Measurements from ENCODE around the gene KRT81. TPM values are rescaled to one million over a fixed set of nuclear protein-coding genes. Genes with fewer than 3 reads are reported as not detected.

The KRT81 gene
- total RNA-seq, 1 donor from 2014 or later, result not detected

DNA sequence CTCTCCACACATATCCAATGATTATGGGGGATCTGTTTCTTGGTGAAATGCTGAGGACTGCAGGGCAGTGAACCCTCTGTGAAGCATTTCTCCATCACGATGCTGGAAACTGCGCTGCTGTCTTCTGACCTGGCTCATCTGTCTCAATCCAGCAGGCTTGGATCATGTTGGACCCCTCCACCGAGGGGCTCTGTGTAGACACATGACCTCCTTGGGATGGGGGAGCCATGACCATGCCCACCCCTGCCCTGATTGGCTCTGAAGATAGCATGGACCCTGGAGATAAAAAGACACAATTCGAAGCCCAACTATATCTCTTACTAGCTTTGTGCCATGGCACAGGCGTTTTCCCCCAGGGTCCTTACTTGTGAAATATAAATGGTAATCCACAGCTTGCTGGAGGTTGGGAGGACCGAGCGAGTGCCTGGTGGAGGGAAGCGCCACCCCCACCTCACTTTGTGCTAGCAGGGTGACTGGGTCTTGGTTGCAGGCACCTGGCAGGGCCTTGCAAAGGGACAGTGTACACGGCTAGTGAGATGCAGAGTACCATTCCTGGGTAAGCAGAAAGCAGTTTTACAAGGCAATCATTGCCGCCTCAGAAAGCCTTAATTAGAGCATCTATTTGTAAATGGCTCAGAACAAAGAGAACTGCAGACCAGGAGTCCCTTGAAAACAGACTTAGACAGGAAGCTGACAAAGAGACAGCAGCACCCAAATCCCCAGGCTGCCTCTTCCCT lies 32.2 kb upstream of the KRT81 start:
- H3K27me3 Mint-ChIP-seq (ENCODE audit: unreplicated experiment), result peaks cover 10% of the 10 kb centered on the region

DNA sequence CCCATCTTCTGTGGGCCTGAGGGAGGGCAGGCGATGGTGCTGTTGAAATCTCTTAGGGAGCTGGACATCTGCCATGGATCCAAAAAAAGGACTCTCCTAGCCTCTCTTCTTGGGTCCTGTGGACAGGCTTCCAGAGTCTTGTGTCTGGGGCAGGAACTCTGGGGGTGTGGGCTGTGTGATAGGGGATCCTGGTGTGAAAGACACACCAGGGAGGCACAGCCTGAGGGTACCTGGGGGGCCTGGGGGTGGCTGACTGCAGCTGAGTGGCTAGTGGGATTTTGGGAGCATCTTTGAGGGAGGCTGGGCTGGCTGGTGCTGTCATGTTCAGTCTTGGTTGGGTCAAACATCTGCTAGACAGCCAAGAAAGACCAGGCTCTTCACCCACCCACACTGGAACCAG lies 31.7 kb upstream of the KRT81 start:
- TF ChIP-seq, protein P1, sequence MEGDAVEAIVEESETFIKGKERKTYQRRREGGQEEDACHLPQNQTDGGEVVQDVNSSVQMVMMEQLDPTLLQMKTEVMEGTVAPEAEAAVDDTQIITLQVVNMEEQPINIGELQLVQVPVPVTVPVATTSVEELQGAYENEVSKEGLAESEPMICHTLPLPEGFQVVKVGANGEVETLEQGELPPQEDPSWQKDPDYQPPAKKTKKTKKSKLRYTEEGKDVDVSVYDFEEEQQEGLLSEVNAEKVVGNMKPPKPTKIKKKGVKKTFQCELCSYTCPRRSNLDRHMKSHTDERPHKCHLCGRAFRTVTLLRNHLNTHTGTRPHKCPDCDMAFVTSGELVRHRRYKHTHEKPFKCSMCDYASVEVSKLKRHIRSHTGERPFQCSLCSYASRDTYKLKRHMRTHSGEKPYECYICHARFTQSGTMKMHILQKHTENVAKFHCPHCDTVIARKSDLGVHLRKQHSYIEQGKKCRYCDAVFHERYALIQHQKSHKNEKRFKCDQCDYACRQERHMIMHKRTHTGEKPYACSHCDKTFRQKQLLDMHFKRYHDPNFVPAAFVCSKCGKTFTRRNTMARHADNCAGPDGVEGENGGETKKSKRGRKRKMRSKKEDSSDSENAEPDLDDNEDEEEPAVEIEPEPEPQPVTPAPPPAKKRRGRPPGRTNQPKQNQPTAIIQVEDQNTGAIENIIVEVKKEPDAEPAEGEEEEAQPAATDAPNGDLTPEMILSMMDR (IDR thresholded peaks at IDR 0.05; ENCODE audit: unreplicated experiment), result no peak
- Mint-ChIP-seq H3K36me3 (ENCODE audit: low read depth, unreplicated experiment) (no peaks in the 10 kb centered on the region), H3K27me3 (ENCODE audit: unreplicated experiment) (peaks cover 10% of the 10 kb centered on the region), H3K27ac (ENCODE audit: unreplicated experiment) (no peak overlapping the region), H3K4me1 (ENCODE audit: unreplicated experiment) (no peaks in the 10 kb centered on the region), H3K4me3 (ENCODE audit: unreplicated experiment) (no peak overlapping the region), H3K9me3 (ENCODE audit: unreplicated experiment) (no peaks in the 10 kb centered on the region)
- no peak for DNase-seq (ENCODE audit: low spot score)

More for the DNA sequence above, 32.2 kb upstream of the KRT81 start:
- TF ChIP-seq, protein P1 (IDR thresholded peaks at IDR 0.05; ENCODE audit: unreplicated experiment), result no peak
- no peak for DNase-seq (ENCODE audit: low spot score)
- H3K36me3 Mint-ChIP-seq (ENCODE audit: low read depth, unreplicated experiment), result no peaks in the 10 kb centered on the region
- H3K27ac Mint-ChIP-seq (ENCODE audit: unreplicated experiment), result no peak overlapping the region
- H3K4me3 Mint-ChIP-seq (ENCODE audit: unreplicated experiment), result no peak overlapping the region
- H3K4me1 Mint-ChIP-seq (ENCODE audit: unreplicated experiment), result no peaks in the 10 kb centered on the region
- H3K9me3 Mint-ChIP-seq (ENCODE audit: unreplicated experiment), result no peaks in the 10 kb centered on the region

DNA sequence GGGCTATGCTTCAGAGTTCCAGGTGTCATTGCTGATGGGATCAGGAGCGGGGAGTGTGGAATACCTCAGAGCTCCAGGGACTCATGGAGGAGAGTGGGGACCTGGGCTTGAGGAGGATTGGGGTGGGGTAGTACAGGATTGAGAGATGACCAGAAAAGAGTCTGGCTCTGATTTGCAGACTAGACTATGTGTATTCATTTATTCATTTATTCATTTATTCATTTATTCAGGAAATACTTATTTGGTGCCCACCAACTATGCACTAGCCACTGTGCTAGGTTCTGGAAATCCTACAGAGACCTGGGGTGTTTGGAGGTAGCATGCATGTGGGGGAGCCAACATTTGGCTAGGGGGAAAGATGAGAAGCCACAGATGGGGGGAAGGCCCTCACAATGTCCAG lies 30.7 kb upstream of the KRT81 start:
- TF ChIP-seq, protein P1 (IDR thresholded peaks at IDR 0.05; ENCODE audit: unreplicated experiment), result no peak
- no peaks in the 10 kb centered on the region for H3K4me1 Mint-ChIP-seq (ENCODE audit: unreplicated experiment)
- H3K9me3 Mint-ChIP-seq (ENCODE audit: unreplicated experiment), result no peaks in the 10 kb centered on the region
- no peaks in the 10 kb centered on the region for H3K36me3 Mint-ChIP-seq (ENCODE audit: low read depth, unreplicated experiment)
- DNase-seq (ENCODE audit: low spot score), result no peak
- H3K4me3 Mint-ChIP-seq (ENCODE audit: unreplicated experiment), result no peak overlapping the region
- peak overlapping the region; percentile 24 for H3K27ac Mint-ChIP-seq (ENCODE audit: unreplicated experiment)
- H3K27me3 Mint-ChIP-seq (ENCODE audit: unreplicated experiment), result peaks cover 10% of the 10 kb centered on the region

DNA sequence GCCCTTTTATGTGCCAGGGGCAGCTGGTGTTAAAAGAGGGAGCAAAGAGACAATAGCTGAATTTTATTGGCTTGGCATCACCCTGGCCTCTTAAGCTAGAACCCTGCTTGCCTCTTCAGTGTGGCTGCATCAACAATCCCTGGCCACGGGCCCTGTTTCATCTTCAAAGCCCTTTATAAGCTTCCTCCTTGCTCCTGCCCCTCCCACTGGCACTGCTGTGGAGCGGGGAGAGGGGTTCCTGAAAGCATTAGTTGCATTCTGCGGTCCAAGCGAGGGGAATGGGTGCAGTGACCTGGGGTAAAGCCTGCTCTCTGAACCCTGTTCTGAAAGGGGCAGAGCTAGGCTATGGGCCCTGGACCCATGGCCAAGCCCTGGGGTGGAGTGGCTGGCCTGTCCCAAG lies 30.1 kb upstream of the KRT81 start:
- Mint-ChIP-seq H3K27me3 (ENCODE audit: unreplicated experiment) (peaks cover 11% of the 10 kb centered on the region), H3K4me3 (ENCODE audit: unreplicated experiment) (no peak overlapping the region), H3K4me1 (ENCODE audit: unreplicated experiment) (no peaks in the 10 kb centered on the region), H3K9me3 (ENCODE audit: unreplicated experiment) (no peaks in the 10 kb centered on the region), H3K36me3 (ENCODE audit: low read depth, unreplicated experiment) (no peaks in the 10 kb centered on the region), H3K27ac (ENCODE audit: unreplicated experiment) (no peak overlapping the region)
- TF ChIP-seq, protein P1 (IDR thresholded peaks at IDR 0.05; ENCODE audit: unreplicated experiment), result no peak
- DNase-seq (ENCODE audit: low spot score), result no peak

- Mint-ChIP-seq H3K27me3 (ENCODE audit: unreplicated experiment) (peaks cover 11% of the 10 kb centered on the region), H3K4me3 (ENCODE audit: unreplicated experiment) (no peak within 1 kb of the TSS), H3K27ac (ENCODE audit: unreplicated experiment) (peak within 1 kb of the TSS; percentile 24), H3K36me3 (ENCODE audit: low read depth, unreplicated experiment) (no peaks in the 10 kb centered on the region), H3K4me1 (ENCODE audit: unreplicated experiment) (no peaks in the 10 kb centered on the region), H3K9me3 (ENCODE audit: unreplicated experiment) (no peaks in the 10 kb centered on the region)
- DNase-seq (ENCODE audit: low spot score), result no peak
- TF ChIP-seq, protein P1 (IDR thresholded peaks at IDR 0.05; ENCODE audit: unreplicated experiment), result no peak
Observed at GRCh38 chr12:52320784-52321400, 29.6 kb upstream of the KRT81 start, which contains the start of gene KRT83. TSS of gene KRT83 (minus strand) at chr12:52321398. CDS start at chr12:52321335, 63 bp downstream.
